ENCODE data around the gene IQSEC2. TPM values are rescaled to one million over a fixed set of nuclear protein-coding genes. Genes with fewer than 3 reads are reported as not detected.

The IQSEC2 gene
- total RNA-seq, 1 donor from 2014 or later = 3.4 TPM

DNA sequence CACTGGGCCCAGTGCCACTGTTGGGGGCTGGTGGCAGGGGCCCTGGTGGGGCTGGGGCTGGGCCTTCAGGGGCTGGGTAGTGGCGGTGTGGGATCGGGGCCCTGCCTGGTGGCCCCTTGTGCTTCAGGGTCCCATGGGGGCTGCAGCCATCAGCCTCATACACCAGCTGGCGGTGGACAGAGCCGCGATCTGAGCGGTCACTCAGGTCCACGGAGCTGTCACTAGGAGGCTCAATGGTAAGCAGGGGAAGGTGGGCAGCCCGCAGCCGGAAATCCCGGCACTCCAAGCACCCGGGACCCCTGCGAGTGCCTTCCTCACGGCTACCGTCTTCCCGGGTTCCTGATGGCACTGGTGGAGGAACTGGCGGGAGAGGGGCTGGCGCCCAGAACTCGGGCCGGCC, 30.8 kb downstream of the IQSEC2 start:
- Histone ChIP-seq H3K4me3 (ENCODE audit: low read depth, low read length) (no peak overlapping the region), H3K27me3 (ENCODE audit: control insufficient read depth, insufficient read depth, low read length) (no peaks in the 10 kb centered on the region), H3K36me3 (ENCODE audit: control insufficient read depth, insufficient read depth, low read length) (peaks cover 1% of the 10 kb centered on the region)
- no peak for FAIRE-seq
- TF ChIP-seq, protein P1, sequence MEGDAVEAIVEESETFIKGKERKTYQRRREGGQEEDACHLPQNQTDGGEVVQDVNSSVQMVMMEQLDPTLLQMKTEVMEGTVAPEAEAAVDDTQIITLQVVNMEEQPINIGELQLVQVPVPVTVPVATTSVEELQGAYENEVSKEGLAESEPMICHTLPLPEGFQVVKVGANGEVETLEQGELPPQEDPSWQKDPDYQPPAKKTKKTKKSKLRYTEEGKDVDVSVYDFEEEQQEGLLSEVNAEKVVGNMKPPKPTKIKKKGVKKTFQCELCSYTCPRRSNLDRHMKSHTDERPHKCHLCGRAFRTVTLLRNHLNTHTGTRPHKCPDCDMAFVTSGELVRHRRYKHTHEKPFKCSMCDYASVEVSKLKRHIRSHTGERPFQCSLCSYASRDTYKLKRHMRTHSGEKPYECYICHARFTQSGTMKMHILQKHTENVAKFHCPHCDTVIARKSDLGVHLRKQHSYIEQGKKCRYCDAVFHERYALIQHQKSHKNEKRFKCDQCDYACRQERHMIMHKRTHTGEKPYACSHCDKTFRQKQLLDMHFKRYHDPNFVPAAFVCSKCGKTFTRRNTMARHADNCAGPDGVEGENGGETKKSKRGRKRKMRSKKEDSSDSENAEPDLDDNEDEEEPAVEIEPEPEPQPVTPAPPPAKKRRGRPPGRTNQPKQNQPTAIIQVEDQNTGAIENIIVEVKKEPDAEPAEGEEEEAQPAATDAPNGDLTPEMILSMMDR (IDR thresholded peaks at IDR 0.05; ENCODE audit: insufficient read depth, low read length, severe bottlenecking) = no peak
- DNase-seq (ENCODE audit: low read depth) = no peak

DNA sequence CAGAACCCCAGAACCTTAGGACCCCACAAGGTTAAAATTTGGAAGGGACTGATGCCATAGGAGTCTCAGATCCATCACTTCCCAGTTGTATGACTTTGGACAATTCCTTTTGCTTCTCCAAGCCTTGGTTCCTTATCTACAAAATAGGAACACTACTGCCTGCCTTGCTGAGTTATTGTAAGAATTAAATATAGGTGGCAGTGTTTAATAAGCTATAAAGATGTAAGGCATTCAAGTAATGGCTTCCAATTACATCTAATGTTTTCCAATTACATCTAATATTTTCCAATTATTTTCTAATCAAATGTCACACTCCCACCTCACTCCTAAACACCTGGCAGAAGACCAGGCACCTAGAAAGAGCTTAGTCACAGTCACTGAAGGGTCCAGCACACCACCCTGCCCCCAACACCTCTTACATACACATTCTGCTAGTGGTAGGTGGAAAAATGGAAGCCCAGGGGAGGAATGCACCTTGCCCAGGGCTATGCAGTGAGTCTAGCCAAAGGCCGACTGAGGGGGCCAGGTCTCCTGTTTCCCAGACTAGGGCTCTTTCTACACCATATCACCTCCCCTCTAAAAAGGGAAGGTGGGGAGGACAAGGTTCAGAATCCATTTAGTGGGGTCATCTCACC, 31.9 kb downstream of the IQSEC2 start:
- TF ChIP-seq, protein P1 (IDR thresholded peaks at IDR 0.05; ENCODE audit: insufficient read depth, low read length, severe bottlenecking) = no peak
- DNase-seq (ENCODE audit: low read depth) (no peak), FAIRE-seq (no peak)
- Histone ChIP-seq H3K27me3 (ENCODE audit: control insufficient read depth, insufficient read depth, low read length) (no peaks in the 10 kb centered on the region), H3K4me3 (ENCODE audit: low read depth, low read length) (no peak overlapping the region), H3K36me3 (ENCODE audit: control insufficient read depth, insufficient read depth, low read length) (peaks cover 1% of the 10 kb centered on the region)

DNA sequence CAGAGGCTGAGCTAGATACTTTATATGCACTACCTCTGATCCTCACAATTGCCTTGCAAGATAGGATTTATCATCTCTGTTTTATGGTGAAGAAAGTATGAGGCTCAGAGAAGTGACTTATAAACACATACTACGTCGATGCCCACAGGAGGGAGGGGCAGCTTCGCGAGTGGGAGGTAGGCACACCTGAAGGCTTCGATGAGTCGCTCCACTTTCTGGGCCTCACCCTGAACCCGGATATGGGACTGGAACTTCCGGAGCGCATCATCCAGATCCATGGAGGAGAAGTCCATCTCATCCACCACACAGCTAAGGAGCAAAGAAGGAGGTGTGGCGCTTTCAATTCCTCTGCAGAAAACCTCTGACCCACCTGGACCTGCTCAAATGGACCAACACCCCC, 33.5 kb downstream of the IQSEC2 start:
- TF ChIP-seq, protein P1 (IDR thresholded peaks at IDR 0.05; ENCODE audit: insufficient read depth, low read length, severe bottlenecking) = no peak
- DNase-seq (ENCODE audit: low read depth) (peak; percentile 40), FAIRE-seq (no peak)
- Histone ChIP-seq H3K36me3 (ENCODE audit: control insufficient read depth, insufficient read depth, low read length) (peaks cover under 1% of the 10 kb centered on the region), H3K27me3 (ENCODE audit: control insufficient read depth, insufficient read depth, low read length) (no peaks in the 10 kb centered on the region), H3K4me3 (ENCODE audit: low read depth, low read length) (no peak overlapping the region)

DNA sequence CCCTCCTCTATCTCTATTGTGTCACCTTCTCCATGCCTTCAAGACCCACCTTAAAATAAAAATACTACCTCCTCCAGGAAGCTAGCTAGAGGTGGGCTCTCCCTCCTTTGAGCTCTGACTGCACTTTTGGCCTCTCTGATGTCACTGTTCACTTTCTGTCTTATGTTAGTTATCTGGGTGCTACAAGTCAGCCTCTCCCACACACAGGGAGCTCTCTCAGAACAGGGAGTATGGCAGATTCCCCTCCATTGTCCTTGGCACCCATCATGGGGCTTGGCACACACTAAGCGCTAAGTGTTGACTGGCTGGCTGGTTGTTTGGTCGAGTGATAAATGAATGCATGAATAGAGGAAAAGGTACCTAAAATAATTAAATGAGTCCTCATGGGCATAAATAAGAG, 35.2 kb downstream of the IQSEC2 start:
- Histone ChIP-seq H3K4me3 (ENCODE audit: low read depth, low read length) (no peak overlapping the region), H3K36me3 (ENCODE audit: control insufficient read depth, insufficient read depth, low read length) (no peaks in the 10 kb centered on the region), H3K27me3 (ENCODE audit: control insufficient read depth, insufficient read depth, low read length) (no peaks in the 10 kb centered on the region)
- DNase-seq (ENCODE audit: low read depth) = no peak
- FAIRE-seq = no peak
- TF ChIP-seq, protein P1 (IDR thresholded peaks at IDR 0.05; ENCODE audit: insufficient read depth, low read length, severe bottlenecking) = no peak

DNA sequence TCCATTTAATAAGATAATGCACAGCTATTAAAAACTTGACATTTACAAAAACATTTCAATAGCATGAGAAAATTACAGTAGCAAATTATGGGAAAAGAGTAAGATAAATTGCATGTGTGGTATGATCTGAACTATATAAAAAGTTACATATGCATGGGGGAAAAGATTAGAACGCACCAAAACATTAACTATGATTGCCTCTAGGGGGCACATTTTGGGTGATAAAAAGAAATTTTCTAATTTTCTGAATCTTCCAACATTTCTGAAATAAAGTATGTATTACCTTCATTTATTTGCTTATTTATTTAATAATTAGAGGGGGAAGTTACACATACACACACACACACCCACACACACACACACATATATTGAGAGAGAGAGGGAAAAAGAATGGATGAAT, 36.8 kb downstream of the IQSEC2 start:
- no peak for FAIRE-seq
- Histone ChIP-seq H3K4me3 (ENCODE audit: low read depth, low read length) (no peak overlapping the region), H3K27me3 (ENCODE audit: control insufficient read depth, insufficient read depth, low read length) (no peaks in the 10 kb centered on the region), H3K36me3 (ENCODE audit: control insufficient read depth, insufficient read depth, low read length) (no peaks in the 10 kb centered on the region)
- TF ChIP-seq, protein P1 (IDR thresholded peaks at IDR 0.05; ENCODE audit: insufficient read depth, low read length, severe bottlenecking) = no peak
- DNase-seq (ENCODE audit: low read depth) = no peak

DNA sequence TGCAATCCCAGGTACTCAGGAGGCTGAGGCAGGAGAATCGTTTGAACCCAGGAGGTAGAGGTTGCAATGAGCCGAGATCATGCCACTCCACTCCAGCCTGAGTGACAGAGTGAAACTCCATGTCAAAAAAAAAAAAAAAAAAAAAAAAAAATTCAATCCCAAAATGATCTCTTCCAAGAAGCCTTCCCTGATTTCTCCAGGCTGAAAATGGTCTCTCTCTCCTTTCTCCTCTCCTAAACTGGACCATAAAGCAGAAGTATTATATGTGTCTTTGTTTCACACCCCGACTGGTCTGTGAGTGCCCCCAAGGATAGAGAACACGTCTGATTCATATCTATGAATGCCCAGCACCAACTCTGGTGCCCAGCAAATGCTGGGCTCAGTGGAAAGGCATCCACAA, 39.1 kb downstream of the IQSEC2 start:
- TF ChIP-seq, protein P1 (IDR thresholded peaks at IDR 0.05; ENCODE audit: insufficient read depth, low read length, severe bottlenecking) = no peak
- H3K27me3 ChIP-seq (ENCODE audit: control insufficient read depth, insufficient read depth, low read length) = no peaks in the 10 kb centered on the region
- H3K36me3 ChIP-seq (ENCODE audit: control insufficient read depth, insufficient read depth, low read length) = no peaks in the 10 kb centered on the region
- FAIRE-seq (no peak), DNase-seq (ENCODE audit: low read depth) (no peak)
- H3K4me3 ChIP-seq (ENCODE audit: low read depth, low read length) = no peak overlapping the region

Measured in bronchial epithelial cell (primary cell).